Central memory CD8-positive, alpha-beta T cell (primary cell): ENCODE results near the gene GABRA1.

ENCODE experiments used
- ATAC-seq: fragments of 150-1000 bp; cut with Tn5 transposase; replicated peaks from 2 replicates; pipeline ENCODE4 v1.10.0; 2022; ENCODE audit warnings: mild to moderate bottlenecking, moderate FRiP score, moderate number of reproducible peaks; ENCODE audit not compliant: poor library complexity, severe bottlenecking; ENCODE audit errors: extremely low read depth
- DNase-seq, 2 donors: peaks; one replicate each; pipeline ENCODE4 v3.0.0; 2021; ENCODE audit warnings: low spot score in 2 of 2
- H3K27ac Mint-ChIP-seq: one replicate; pipeline ENCODE4 v1.8.0; 2022; ENCODE audit warnings: low read depth, mild to moderate bottlenecking, moderate library complexity, mixed read lengths
- H3K27me3 Mint-ChIP-seq: one replicate; pipeline ENCODE4 v1.8.0; 2022; ENCODE audit warnings: mixed read lengths
- H3K36me3 Mint-ChIP-seq: one replicate; pipeline ENCODE4 v1.8.0; 2022; ENCODE audit warnings: mild to moderate bottlenecking, moderate library complexity, mixed read lengths; ENCODE audit not compliant: insufficient read depth
- H3K4me1 Mint-ChIP-seq: one replicate; pipeline ENCODE4 v1.8.0; 2022; ENCODE audit warnings: mixed read lengths
- H3K4me3 Mint-ChIP-seq: one replicate; pipeline ENCODE4 v1.8.0; 2022; ENCODE audit warnings: mild to moderate bottlenecking, moderate library complexity, mixed read lengths
- H3K9me3 Mint-ChIP-seq: one replicate; pipeline ENCODE4 v1.8.0; 2022; ENCODE audit warnings: mixed read lengths

Gene GABRA1

GRCh38 chr5:161847941-161848391 lies at the start of gene GABRA1:
Gene GABRA1, plus strand, starts transcription at chr5:161848120. Its CDS starts 2,691 bp downstream, at chr5:161850811.
- ATAC-seq = no peak
- no peaks in the 10 kb centered on the region for H3K27me3 Mint-ChIP-seq
- H3K36me3 Mint-ChIP-seq = no peaks in the 10 kb centered on the region
- no peaks in the 10 kb centered on the region for H3K4me1 Mint-ChIP-seq
- no peak within 1 kb of the TSS for H3K4me3 Mint-ChIP-seq
- H3K9me3 Mint-ChIP-seq = peaks cover 6% of the 10 kb centered on the region
- no peak within 1 kb of the TSS for H3K27ac Mint-ChIP-seq
- no peak for DNase-seq

GRCh38 chr5:161799316-161799715 lies 48.6 kb upstream of the GABRA1 start:
- H3K27ac Mint-ChIP-seq = no peak overlapping the region
- ATAC-seq (no peak), DNase-seq (no peak)
- H3K36me3 Mint-ChIP-seq = no peaks in the 10 kb centered on the region
- H3K4me1 Mint-ChIP-seq = no peaks in the 10 kb centered on the region
- no peaks in the 10 kb centered on the region for H3K27me3 Mint-ChIP-seq
- no peak overlapping the region for H3K4me3 Mint-ChIP-seq
- H3K9me3 Mint-ChIP-seq = peaks cover 16% of the 10 kb centered on the region

DNA sequence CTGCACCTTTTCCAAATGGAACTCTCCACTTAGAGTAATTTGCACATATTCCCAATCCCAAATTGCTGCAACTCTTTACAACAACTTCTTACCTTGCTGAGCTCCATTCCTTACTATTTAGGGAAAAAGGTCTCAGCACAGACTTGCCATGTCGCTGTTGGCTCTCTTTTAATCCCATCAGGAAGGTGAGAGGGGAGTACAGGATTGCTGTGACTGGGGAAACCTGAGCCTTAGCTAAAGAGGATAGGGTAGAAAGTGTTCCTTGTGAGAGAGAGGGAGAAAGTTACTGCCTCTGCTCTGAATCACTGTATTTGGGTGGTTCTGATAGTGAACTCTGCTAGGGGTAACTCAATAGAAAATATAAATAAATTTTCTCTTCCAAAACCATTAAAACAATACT lies 43.7 kb upstream of the GABRA1 start:
- Mint-ChIP-seq H3K36me3 (no peaks in the 10 kb centered on the region), H3K4me1 (no peaks in the 10 kb centered on the region), H3K27me3 (no peaks in the 10 kb centered on the region), H3K9me3 (peaks cover 17% of the 10 kb centered on the region), H3K27ac (no peak overlapping the region), H3K4me3 (no peak overlapping the region)
- DNase-seq (no peak), ATAC-seq (no peak)

DNA sequence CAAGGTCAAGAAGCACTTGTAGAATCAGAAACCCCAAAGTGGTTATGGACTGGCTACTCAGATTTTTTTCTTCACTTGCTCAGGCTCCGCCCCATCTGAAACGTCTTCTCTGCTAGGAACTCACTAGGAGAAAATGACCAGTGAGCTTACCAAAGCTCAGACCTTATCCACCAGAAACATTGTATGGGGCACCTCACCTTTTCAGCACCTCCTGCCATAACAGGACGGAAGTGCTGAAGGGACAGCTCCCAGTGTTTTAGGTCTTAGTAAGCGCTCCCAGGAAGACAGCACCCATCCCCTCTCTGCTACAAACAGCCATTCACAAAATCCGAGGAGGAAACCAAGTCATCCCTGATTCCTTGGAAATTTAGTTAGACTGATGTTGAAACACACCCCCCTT lies 1.2 kb upstream of the GABRA1 start:
- DNase-seq = no peak
- Mint-ChIP-seq H3K4me3 (no peak overlapping the region), H3K9me3 (peaks cover 6% of the 10 kb centered on the region), H3K27me3 (no peaks in the 10 kb centered on the region), H3K27ac (no peak overlapping the region), H3K4me1 (no peaks in the 10 kb centered on the region), H3K36me3 (no peaks in the 10 kb centered on the region)
- no peak for ATAC-seq

GRCh38 chr5:161847447-161847846 lies 473 bp upstream of the GABRA1 start:
- no peak overlapping the region for H3K27ac Mint-ChIP-seq
- DNase-seq (no peak), ATAC-seq (no peak)
- H3K27me3 Mint-ChIP-seq = no peaks in the 10 kb centered on the region
- H3K4me1 Mint-ChIP-seq = no peaks in the 10 kb centered on the region
- no peak overlapping the region for H3K4me3 Mint-ChIP-seq
- peaks cover 6% of the 10 kb centered on the region for H3K9me3 Mint-ChIP-seq
- H3K36me3 Mint-ChIP-seq = no peaks in the 10 kb centered on the region

GRCh38 chr5:161850491-161850890 lies 2.6 kb downstream of the GABRA1 start:
- H3K36me3 Mint-ChIP-seq = no peaks in the 10 kb centered on the region
- DNase-seq = no peak
- no peak overlapping the region for H3K4me3 Mint-ChIP-seq
- peaks cover 6% of the 10 kb centered on the region for H3K9me3 Mint-ChIP-seq
- H3K4me1 Mint-ChIP-seq = no peaks in the 10 kb centered on the region
- no peak overlapping the region for H3K27ac Mint-ChIP-seq
- H3K27me3 Mint-ChIP-seq = no peaks in the 10 kb centered on the region
- ATAC-seq = no peak

GRCh38 chr5:161851691-161852299 lies 3.9 kb downstream of the GABRA1 start:
- no peak for DNase-seq
- no peak for ATAC-seq
- no peaks in the 10 kb centered on the region for H3K36me3 Mint-ChIP-seq
- H3K4me3 Mint-ChIP-seq = no peak overlapping the region
- H3K9me3 Mint-ChIP-seq = peaks cover 6% of the 10 kb centered on the region
- no peak overlapping the region for H3K27ac Mint-ChIP-seq
- H3K27me3 Mint-ChIP-seq = no peaks in the 10 kb centered on the region
- no peaks in the 10 kb centered on the region for H3K4me1 Mint-ChIP-seq

DNA sequence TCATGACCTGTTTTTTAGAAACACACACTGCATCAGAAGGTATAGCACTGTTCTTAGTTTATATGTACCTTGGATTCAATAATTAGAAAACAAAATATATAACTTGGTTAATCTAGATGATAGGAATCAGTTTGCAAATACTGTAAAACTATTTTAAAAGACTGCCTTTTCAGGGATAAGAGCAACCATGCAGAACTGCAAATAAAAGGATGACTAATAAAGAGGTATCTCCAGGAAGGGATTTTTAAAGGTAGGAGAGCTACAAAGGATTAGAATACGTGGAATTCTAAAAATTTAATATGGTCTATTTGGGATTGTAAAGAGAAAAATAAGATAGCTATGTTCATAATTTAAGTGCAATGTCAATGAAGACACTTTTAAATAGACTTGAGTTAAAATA lies 9.4 kb downstream of the GABRA1 start:
- Mint-ChIP-seq H3K36me3 (no peaks in the 10 kb centered on the region), H3K9me3 (peaks cover 11% of the 10 kb centered on the region), H3K4me1 (no peaks in the 10 kb centered on the region), H3K27ac (no peak overlapping the region), H3K4me3 (no peak overlapping the region), H3K27me3 (no peaks in the 10 kb centered on the region)
- no peak for ATAC-seq
- DNase-seq = no peak

DNA sequence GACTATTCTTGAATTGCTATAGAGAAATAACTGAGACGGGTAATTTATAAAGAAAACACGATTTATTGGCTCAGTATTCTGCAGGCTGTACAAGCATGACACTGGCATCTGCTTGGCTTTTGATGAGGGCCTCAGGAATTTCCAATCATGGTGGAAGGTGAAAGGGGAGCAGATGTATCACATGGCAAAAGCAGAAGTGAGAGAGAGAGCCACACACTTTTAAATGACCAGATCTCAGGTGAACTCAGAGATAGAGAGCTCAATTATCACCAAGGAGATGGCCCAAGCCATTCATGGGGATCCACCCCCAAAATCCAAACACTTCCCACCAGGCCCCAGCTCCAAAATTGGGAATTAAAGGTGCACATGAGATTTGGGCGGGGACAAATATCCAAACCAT lies 15.3 kb downstream of the GABRA1 start:
- Mint-ChIP-seq H3K27ac (no peak overlapping the region), H3K9me3 (peaks cover 11% of the 10 kb centered on the region), H3K27me3 (no peaks in the 10 kb centered on the region), H3K4me3 (no peak overlapping the region), H3K4me1 (no peaks in the 10 kb centered on the region), H3K36me3 (no peaks in the 10 kb centered on the region)
- no peak for DNase-seq
- ATAC-seq = no peak

DNA sequence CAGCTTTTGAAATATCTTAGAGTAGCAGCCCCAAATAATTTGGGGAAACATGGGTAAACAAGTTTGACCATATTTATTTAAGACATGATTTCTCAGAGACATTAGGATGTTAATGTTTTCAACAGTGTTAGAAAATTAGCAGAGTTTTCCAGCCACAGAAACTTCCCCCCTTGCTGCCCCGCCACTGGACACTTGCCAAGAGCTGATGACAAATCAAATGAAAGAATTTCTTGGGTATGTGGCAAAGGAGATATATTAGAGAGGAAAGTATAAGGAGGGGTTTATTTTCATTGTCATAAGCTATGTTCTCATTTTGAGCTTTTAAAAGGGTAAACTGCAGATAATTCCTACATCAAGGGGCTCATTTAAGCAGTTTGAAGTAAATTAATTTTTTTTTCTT lies 15.9 kb downstream of the GABRA1 start:
- Mint-ChIP-seq H3K36me3 (no peaks in the 10 kb centered on the region), H3K27me3 (no peaks in the 10 kb centered on the region), H3K9me3 (peaks cover 11% of the 10 kb centered on the region), H3K4me1 (no peaks in the 10 kb centered on the region), H3K4me3 (no peak overlapping the region), H3K27ac (no peak overlapping the region)
- DNase-seq = no peak
- no peak for ATAC-seq

GRCh38 chr5:161865510-161865909 lies 17.6 kb downstream of the GABRA1 start:
- Mint-ChIP-seq H3K4me3 (no peak overlapping the region), H3K36me3 (no peaks in the 10 kb centered on the region), H3K4me1 (no peaks in the 10 kb centered on the region), H3K9me3 (peaks cover 15% of the 10 kb centered on the region), H3K27me3 (no peaks in the 10 kb centered on the region), H3K27ac (no peak overlapping the region)
- no peak for ATAC-seq
- no peak for DNase-seq

DNA sequence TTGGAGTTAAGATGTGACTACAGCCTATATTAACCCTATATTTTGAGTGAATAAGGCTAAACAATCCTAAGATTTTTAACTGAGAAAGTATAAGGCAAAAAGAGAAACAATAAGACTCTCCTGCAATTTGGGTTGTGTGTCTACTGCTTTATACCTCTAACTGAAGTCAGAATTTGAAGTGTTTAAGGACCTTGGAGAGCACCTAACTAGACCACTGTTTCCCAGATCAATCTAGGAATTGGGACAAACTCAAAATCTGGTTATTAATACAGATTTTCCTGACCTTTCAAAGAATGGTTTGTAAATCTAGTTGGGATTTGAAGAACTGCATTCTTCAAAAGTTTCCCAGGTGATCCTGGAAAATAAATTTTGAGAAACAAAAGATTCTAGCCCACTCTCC lies 42.1 kb downstream of the GABRA1 start:
- H3K36me3 Mint-ChIP-seq = no peaks in the 10 kb centered on the region
- ATAC-seq (no peak), DNase-seq (no peak)
- H3K27ac Mint-ChIP-seq = no peak overlapping the region
- no peaks in the 10 kb centered on the region for H3K27me3 Mint-ChIP-seq
- no peak overlapping the region for H3K4me3 Mint-ChIP-seq
- no peaks in the 10 kb centered on the region for H3K4me1 Mint-ChIP-seq
- peaks cover 7% of the 10 kb centered on the region for H3K9me3 Mint-ChIP-seq

DNA sequence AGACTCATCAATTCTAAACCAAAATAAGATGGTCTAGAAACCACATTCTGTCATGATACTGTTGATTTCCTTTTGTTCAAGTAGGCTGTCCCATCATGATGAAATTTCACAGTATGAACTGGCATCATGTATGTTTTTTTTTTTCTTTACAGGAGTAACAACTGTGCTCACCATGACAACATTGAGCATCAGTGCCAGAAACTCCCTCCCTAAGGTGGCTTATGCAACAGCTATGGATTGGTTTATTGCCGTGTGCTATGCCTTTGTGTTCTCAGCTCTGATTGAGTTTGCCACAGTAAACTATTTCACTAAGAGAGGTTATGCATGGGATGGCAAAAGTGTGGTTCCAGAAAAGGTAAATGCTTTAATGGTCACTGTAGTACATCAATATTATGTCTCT lies 47.6 kb downstream of the GABRA1 start:
- Mint-ChIP-seq H3K9me3 (peaks cover 6% of the 10 kb centered on the region), H3K27me3 (no peaks in the 10 kb centered on the region), H3K4me3 (no peak overlapping the region), H3K4me1 (no peaks in the 10 kb centered on the region), H3K27ac (no peak overlapping the region), H3K36me3 (no peaks in the 10 kb centered on the region)
- no peak for ATAC-seq
- DNase-seq = no peak

- Mint-ChIP-seq H3K4me1 (no peaks in the 10 kb centered on the region), H3K4me3 (no peak overlapping the region), H3K27me3 (no peaks in the 10 kb centered on the region), H3K9me3 (peaks cover 6% of the 10 kb centered on the region), H3K27ac (no peak overlapping the region), H3K36me3 (no peaks in the 10 kb centered on the region)
- no peak for ATAC-seq
- no peak for DNase-seq
Measured at GRCh38 chr5:161897033-161897432, 49.1 kb downstream of the GABRA1 start.
